Stimulated activated CD4-positive, alpha-beta T cell treated with anti-CD3 and anti-CD28 coated beads, TNF-alpha, amount 100 ng/mL, for 24 hours (primary cell): ENCODE results near the gene NOD2.

Source experiments
- DNase-seq, 3 experiments: peaks; one replicate each; pipeline ENCODE4 v3.0.0-alpha.2; 2020; ENCODE audit warnings: low read depth in 3 of 3

NOD2 gene

DNA sequence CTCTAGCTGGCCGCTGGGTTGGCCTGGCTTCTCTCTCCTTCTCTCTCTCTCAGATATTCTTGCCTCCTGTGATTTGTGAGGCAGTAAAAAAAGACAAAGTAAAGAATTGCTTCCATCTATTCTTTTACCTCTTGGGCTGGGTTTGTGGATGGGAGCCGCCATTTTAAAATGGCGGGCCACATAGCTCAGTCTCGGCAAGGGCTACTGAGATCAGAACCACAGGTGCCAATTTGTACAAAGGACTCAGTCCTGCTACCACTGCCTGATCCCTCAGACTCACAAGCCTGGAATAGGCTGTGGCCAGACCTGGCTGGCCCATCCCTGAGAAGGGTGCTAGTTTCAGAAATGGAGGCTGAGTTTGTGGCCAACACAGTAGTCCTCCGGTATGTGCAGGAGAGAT is 24.1 kb downstream of the NOD2 start:
- no peak for DNase-seq

DNA sequence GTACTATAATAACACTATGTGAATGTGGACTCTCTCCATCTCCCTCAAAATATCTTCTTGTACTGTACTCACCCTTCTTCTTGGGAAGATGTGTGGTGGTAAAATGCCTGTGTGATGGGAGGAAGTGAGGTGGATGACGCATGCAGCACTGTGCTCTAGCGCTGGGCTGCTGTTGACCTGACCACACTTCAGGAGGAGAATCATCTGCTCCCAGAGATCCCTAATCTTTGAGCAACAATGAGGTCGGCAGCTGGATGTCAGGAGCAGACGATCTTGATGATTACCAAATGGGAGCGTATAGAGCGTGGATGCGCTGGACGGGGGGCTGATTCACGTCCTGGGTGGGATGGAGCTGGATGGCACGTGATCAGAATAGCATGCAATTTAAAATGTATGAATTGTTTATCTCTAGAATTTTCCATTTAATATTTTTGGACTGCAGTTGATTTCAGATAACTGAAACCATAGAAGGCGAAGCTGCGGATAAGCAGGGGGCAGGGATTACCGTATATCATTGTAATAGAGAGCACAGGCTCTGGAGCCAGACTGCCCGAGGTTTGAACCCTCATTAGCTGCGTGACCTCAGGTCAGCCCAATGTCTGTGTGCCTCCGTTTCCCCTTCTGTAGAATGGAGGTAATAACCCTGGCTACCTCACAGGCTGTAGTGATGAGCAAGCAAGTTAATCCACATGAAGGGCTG is 24.8 kb downstream of the NOD2 start:
- DNase-seq = no peak

DNA sequence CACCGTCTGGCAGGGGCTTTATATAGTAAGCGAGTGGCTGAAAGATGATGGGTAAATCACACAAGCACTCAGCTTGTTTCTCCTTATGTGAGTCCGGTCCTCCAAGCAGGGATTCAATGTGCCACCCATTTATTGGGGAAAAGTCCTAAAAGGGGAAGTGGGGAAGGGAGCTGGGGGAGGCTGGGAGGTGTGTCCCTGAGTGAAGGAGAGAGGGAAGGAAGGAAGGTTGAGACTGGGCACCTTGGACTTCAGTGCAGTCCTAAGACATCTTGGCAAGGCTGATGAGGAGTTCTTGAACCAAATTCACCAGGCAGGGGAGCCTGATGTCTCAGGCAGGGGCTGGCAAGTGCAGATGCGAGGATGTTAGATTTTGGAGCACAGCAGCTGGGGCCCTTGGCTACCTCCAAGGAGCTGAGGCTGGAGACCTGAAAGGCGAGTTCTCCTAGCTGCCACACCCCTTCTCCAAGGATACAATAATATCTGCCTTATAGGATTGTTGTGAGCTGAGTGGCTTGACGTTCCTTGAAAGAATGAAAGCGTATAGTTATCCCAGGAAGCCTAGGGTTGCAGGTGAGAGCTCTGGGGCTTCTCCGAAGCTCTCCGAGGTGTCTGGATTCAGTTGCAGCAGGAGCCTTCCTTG is 25.5 kb downstream of the NOD2 start:
- no peak for DNase-seq

DNA sequence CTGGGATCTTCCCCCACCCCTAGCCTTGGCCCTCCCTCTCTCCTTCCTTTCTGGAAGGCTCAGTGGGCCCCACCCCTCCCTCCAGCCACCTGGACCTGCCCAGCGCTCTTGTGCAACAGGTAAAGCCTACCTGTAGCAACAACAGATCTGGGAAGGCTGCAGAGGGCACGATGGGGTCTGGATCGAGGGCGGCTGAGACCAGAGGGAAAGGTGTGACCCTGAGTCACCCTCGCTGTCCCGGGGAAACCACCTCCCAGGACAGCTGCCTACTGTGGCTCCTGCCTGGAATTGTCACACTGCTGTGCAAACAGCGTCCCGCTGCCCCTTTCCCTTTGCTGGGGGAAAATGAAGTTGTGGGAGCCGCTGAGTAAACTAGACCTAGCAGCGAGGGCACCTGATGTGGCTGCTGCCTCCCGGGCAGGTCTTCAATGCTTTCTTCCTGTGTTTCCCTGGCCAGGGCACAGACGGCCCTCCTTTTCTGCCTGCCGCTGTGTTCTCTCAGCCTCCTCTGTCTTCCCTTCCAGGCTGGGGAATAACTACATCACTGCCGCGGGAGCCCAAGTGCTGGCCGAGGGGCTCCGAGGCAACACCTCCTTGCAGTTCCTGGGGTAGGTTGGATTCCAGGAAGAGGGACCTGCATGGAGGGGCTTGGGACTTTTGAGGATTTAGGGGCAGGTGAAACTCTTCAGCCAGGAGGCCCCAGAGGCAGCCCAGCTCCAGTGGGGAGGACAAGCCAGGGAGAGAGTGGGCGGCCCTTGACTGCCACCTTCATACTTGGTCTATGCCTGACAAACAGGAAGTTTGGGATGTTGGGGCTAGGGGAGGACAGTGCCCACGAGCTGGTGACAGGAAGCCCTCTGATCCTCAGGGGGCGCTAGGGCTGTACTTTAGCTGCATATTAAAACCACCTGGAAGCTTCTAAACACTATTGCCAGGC is 26.3 kb downstream of the NOD2 start:
- DNase-seq = no peak

DNA sequence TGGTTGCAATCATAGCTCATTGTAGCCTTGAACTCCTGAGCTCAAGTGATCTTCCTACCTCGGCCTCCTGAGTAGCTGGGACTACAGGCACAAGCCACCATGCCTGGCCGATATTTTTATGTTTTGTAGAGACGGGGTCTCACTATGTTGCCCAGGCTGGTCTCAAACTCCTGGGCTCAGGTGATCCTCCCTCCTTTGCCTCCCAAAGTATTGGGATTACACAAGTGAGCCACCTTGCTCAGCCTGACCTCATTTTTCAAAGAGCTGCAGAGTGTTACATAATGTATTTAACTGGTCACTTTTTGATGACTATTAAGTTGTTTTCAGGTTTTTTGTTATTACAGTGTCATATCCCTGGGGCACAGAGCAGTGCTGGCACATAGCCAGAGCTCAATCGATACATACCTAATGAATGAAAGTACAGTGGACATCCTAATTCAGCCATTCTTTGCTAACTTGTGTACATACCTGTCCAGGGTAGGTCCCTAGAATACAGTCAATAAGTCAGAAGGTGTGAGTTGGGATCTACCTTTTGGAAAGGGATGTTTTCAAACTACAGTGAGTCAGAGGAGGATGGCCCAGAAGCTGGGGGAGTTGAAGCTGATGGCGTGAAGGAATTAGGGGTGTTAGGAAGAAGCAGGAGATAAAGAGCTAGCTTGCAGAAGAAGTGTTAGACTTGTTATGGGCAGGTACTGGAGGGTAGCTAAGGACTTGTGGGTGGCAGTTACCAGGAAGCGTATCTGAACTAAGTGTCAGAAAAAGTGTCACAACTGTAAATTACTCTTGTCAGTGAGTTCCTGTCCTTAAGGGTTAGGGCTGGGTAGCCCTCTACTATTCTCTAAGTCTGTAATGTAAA is 28.4 kb downstream of the NOD2 start:
- DNase-seq = no peak

DNA sequence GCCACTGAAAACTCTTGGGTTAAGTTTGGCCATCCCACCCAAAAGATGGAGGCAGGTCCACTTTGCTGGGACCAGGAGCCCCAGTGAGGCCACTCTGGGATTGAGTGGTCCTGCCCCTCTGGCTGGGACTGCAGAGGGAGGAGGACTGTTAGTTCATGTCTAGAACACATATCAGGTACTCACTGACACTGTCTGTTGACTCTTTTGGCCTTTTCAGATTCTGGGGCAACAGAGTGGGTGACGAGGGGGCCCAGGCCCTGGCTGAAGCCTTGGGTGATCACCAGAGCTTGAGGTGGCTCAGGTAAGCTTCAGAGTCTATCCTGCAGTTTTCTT is 29.0 kb downstream of the NOD2 start:
- DNase-seq = no peak

DNA sequence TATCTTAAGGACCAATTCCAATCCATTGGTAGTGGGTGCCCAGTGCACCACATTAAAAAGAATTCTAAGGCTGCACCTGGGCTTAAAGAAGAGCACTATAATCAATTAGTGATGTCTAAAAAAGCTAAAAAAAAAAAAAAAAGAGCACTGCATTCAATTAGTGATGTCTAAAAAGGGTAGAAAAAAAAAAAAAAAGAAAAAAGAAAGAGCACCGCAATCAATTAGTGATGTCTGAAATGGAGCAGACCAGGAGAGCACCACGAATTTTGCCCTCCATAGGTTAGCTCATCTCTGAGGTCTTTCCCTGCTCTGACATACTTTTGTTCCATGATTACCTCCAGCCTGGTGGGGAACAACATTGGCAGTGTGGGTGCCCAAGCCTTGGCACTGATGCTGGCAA is 29.6 kb downstream of the NOD2 start:
- no peak for DNase-seq

DNA sequence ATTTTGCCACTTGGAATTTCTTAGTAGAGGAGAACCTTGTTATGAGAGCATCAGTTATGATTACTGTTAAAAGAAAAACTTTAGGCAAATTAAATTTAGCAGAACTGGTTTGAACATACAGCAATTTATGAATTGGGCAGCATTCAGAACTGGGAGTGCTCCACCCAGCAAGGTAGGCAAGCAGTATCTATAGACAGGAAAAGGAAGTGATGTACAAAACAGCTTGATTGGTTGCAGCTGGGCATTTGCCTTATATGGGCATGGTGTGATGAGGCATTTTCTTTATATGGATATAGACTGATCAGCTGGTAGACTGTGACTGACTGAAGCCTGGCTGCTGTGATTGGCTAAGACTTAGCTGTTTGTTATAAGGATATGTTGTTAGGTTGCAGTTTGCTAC is 30.9 kb downstream of the NOD2 start:
- DNase-seq = no peak

DNA sequence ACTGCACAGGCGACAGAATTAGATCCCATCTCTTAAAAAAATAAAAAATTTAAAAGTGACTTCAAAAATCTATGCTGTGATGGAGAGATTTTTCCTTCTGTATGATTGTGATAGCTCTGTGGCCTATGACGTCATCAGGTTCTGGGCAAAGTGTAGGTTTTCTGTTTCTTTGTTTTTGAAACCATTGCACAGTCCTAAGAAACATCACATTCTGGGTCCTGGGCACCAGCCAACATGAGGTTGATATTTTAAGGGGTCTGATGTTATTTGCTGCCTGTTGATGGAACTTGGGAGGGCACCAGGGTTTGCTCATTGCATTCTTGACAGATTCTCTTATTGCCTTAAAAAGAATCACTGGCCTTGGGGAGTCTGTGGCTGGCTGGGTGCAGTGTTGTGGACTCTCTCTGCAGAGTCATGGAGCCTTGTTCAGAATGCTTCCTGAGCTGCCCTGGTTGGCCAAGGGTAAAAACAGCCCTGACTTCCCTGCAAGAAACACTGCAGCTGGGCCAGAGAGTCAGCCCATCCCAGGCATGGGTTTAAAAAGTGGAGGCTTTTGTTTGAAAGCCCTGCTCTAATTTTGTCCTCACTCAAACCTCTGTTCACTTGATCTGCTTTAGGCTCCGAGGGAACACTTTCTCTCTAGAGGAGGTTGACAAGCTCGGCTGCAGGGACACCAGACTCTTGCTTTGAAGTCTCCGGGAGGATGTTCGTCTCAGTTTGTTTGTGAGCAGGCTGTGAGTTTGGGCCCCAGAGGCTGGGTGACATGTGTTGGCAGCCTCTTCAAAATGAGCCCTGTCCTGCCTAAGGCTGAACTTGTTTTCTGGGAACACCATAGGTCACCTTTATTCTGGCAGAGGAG is 38.0 kb downstream of the NOD2 start:
- no peak for DNase-seq

DNA sequence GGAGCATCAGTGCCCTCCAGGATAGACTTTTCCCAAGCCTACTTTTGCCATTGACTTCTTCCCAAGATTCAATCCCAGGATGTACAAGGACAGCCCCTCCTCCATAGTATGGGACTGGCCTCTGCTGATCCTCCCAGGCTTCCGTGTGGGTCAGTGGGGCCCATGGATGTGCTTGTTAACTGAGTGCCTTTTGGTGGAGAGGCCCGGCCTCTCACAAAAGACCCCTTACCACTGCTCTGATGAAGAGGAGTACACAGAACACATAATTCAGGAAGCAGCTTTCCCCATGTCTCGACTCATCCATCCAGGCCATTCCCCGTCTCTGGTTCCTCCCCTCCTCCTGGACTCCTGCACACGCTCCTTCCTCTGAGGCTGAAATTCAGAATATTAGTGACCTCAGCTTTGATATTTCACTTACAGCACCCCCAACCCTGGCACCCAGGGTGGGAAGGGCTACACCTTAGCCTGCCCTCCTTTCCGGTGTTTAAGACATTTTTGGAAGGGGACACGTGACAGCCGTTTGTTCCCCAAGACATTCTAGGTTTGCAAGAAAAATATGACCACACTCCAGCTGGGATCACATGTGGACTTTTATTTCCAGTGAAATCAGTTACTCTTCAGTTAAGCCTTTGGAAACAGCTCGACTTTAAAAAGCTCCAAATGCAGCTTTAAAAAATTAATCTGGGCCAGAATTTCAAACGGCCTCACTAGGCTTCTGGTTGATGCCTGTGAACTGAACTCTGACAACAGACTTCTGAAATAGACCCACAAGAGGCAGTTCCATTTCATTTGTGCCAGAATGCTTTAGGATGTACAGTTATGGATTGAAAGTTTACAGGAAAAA is 38.8 kb downstream of the NOD2 start:
- no peak for DNase-seq

DNA sequence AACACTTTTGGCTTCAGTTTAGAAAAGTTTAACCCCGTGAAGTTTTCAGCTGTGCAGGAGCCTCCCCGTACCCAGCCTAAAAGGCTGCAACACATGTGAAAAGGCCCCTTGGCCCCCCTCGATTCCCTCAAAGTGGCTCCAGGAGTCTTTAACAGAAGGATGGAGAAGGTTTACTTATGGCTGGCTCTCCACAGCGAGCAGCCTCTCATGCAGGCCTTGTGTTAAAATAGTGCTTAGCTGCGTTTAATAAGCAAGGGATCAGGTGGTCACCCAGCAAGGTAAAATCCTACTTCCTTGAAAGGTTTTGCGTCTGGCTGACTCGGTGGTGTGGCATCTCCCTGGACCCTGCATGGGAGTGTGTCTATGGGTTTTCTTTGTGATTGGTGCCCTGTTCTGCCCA is 40.1 kb downstream of the NOD2 start:
- no peak for DNase-seq

DNA sequence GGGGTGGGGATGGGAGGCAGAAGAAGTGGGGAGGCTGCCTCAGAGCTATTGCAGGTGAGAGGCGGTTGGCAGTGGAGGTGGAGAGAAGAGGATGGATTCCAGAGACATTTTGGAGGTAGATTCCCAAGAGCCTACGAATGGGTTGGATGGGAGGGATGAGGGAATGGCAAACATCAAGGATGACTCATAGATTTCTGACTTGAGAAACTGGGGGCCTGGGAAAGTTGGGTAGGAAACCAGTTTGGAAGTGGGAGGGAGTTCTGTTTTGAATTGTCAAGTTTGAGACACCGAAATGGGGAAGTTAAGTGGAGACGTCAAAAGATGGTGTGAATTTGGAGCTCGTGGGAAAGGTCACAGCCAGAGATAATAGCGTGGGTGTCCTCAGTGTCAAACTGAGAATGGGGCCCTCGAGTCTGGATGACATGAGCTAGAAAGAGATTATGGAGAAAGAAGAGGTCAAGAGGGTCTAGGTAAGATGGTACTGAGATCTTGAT is 42.3 kb downstream of the NOD2 start:
- no peak for DNase-seq

DNA sequence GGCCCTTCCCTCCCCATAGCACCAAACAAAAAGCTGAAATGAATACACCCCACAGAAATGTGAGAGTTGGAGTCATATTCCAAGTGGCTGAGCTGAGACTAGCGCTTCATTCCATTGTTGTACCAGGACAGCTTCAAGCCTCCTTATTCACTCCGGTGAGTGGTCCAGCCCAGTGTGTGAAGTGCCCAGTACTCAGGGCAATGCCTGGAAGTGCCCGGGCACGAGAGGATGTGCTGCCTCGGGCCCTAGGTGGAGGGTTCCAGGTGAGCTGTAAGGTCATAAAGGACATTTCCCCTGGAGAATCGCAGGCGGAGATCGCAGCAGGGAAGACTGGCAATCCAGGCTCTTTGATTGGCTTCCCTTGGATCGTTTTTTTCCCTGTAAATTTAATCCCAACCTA is 43.0 kb downstream of the NOD2 start:
- no peak for DNase-seq

DNA sequence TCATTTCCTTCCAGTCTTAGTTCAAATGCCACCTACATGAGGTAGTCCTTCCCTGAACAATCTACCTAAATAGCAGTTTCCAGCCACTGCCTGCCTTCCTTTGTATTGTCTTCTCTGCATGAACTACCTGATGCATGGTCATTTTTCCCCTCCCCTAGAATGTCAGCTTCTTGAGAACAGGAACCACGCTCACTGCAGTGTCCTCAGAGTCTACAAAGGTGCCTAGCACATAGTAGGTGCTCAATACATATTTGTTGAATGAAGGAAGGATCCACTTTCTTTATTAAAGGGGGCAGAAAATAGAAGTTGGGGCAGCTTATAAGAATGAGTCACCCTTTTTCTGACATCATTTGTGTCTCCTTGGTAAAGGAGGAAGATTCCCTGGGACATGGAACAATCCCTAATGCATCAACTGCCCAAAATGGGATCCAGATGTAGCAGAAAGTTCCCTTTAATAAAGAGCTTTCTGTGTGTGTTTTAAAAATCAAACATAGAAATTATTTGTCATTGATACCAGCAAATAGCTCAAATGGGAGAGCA is 44.1 kb downstream of the NOD2 start:
- no peak for DNase-seq

DNA sequence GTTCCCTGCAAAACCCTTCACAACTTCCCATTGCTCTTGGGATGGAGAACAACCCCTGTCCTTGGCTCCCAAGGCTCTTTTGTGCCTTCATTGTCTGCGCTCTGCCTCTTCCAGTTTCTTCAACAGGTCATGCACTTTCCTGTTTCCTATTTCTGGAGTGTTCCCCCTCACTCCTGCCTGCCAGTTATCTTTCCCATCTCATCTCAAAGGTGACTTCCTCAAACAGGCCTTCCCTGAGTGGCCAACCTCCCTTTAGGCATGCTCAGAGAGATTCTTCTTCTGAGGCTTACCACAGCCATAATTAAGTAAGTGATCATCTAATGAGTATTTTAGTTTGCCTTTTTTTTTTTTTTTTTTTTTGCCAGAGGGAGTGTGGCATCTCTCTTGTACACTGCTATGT is 45.6 kb downstream of the NOD2 start:
- DNase-seq = no peak

DNA sequence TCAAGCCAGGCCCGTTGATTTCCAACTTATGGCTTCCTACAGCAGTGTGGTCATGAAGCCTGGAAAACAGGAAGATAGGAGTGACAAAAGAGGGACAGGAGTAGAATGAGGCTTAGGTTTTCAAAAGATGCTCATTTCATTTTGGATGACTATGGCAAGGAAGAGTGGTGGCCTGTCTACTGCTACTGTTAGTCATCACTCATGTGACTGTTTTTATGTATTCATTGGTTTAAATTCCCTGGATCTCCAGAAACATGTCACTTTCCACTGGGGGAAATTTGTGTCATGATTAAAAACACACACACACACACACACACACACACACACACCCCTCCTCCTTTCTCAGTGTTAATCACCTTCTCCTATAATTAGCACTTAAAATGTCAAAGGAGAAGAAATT is 47.3 kb downstream of the NOD2 start:
- no peak for DNase-seq

DNA sequence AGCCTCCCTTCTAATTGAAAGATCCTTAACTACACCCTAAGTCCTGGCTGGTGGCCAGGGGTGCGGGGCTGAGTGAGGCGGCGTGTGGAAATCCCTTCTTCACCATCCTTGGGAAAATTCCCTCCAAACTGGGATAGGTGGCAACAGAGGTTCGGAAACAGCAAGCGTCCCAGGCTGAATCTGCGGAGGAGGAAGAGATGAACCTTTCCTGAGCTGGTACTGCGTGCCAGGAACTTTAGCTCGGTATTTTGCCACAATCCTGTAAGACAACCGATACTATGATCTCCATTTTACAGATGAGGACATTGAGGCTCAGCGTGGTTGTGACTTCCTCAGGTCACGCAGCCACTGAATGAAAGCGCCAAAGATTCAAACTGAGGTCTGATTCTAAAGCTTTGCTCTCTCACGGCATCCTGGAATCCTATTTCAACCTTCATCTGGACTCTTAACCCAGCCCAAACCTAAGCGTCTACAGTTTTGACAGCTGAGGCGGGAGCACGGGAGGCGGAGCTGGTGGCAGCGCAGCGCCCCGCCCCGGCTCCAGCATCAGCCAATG is 47.9 kb downstream of the NOD2 start:
- DNase-seq = no peak

DNA sequence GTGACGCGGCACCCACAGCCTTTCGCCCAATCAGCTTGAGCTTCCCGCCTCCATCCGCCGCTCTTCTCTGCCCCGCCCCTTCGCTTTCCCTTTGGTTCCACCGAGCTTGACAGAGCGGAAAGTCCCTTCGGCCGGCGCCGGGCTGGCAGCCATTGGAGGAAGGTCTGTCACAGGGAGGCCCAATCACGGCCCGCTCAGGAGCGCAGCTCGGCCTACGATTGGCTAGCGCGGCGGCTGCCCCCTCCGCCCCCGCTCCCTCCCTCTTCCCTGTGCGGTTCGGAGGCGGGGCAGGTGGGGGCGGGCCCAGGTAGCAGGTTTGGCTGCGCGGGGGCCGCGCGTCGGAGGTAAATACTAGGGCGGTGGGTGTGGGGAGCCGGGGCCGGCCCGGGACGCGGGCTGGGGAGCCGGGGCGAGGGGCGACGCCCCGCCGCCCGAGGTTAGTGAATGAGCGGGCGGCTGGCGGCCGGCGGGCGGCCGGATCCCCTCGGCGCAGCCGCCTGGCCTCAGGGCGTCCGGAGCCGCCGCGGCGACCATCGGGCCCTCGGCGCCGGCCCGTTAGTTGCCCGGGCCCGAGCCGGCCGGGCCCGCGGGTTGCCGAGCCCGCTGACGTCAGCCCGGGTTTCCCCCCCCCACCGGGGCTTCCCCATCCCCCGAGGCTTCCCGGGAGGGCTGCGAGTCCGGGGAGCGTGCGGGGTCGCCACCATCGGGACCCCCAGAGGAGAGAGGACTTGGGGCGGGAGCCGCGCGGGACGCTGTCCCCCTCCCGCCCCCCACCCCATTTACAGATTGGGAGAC is 48.6 kb downstream of the NOD2 start, which contains the start of gene CYLD:
CYLD (plus strand) TSS at position 306 of the 795 bp plus-strand sequence. CDS start 7,613 bp downstream, outside the sequence.
- peak; percentile 99 for DNase-seq
